SU-DHL-6 (cell line): ENCODE results near the gene RGS6.

Experiments
- H2AFZ ChIP-seq: fragments of 200-600 bp; sonication (generic); 2 replicates; pipeline ENCODE4 v1.6.1; 2014; ENCODE audit warnings: low read depth, mild to moderate bottlenecking, moderate library complexity, mixed read lengths, antibody characterized with exemption, low read length; ENCODE audit not compliant: severe bottlenecking
- H3F3A ChIP-seq: fragments of 200-600 bp; shearing (Covaris generic); 2 replicates; pipeline ENCODE4 v1.6.0; 2016; ENCODE audit warnings: antibody characterized with exemption, mild to moderate bottlenecking; ENCODE audit not compliant: insufficient read depth
- H3K27ac ChIP-seq: fragments of 200-600 bp; sonication (generic); 2 replicates; pipeline ENCODE4 v1.5.1; 2016; ENCODE audit warnings: low read depth, mild to moderate bottlenecking, low read length, moderate library complexity, mixed read lengths
- H3K27me3 ChIP-seq: fragments of 200-600 bp; sonication (generic), shearing (Covaris generic); 2 replicates; pipeline ENCODE4 v1.6.0; 2014; ENCODE audit warnings: mild to moderate bottlenecking, low read length
- H3K36me3 ChIP-seq: fragments of 200-600 bp; sonication (generic); 2 replicates; pipeline ENCODE4 v1.6.1; 2014; ENCODE audit warnings: mild to moderate bottlenecking, low read length, mixed read lengths
- H3K4me2 ChIP-seq: fragments of 300-600, 200-600 bp; shearing (Covaris generic), sonication (generic); 2 replicates; pipeline ENCODE4 v1.6.0; 2014; ENCODE audit warnings: low read length, low read depth, mild to moderate bottlenecking; ENCODE audit not compliant: poor library complexity, severe bottlenecking
- H3K4me3 ChIP-seq: fragments of 200-600 bp; sonication (generic); 2 replicates; pipeline ENCODE4 v1.5.1; 2014; ENCODE audit warnings: antibody characterized with exemption, low read length, mild to moderate bottlenecking, mixed read lengths; ENCODE audit not compliant: insufficient read depth, poor library complexity, severe bottlenecking
- H3K79me2 ChIP-seq: fragments of 200-600 bp; sonication (generic); 2 replicates; pipeline ENCODE4 v1.6.1; 2014; ENCODE audit warnings: mild to moderate bottlenecking, low read length, moderate library complexity; ENCODE audit not compliant: insufficient read depth
- H3K9ac ChIP-seq: fragments of 200-600 bp; sonication (generic); 2 replicates; pipeline ENCODE4 v1.7.0; 2014; ENCODE audit warnings: mild to moderate bottlenecking, low read length
- H3K9me2 ChIP-seq: fragments of 200-600 bp; sonication (generic); replicated peaks from 2 replicates; pipeline ENCODE4 v1.6.1; 2014; ENCODE audit warnings: low read length; ENCODE audit not compliant: insufficient read depth
- H3K9me3 ChIP-seq: fragments of 200-600 bp; sonication (generic); 2 replicates; pipeline ENCODE4 v1.6.1; 2014; ENCODE audit warnings: low read length, mixed read lengths; ENCODE audit not compliant: insufficient read depth
- H4K20me1 ChIP-seq: fragments of 200-600 bp; sonication (generic); 2 replicates; pipeline ENCODE4 v1.6.1; 2014; ENCODE audit warnings: low read depth, mild to moderate bottlenecking, antibody characterized with exemption, low read length, moderate library complexity, mixed read lengths
- EZH2phosphoT487 ChIP-seq: fragments of 200-600 bp; sonication (generic), shearing (Covaris generic); conservative IDR thresholded peaks from 2 replicates; pipeline ENCODE4 v1.6.1; 2018; ENCODE audit warnings: mild to moderate bottlenecking, antibody characterized with exemption, low read length, moderate library complexity, mixed read lengths
- TF ChIP-seq, protein P1 (sequence below): fragments of 200-600 bp; sonication (generic); IDR thresholded peaks from one replicate; pipeline ENCODE4 v1.5.1; 2017; ENCODE audit warnings: antibody characterized with exemption, mild to moderate bottlenecking, low read length, moderate library complexity; ENCODE audit not compliant: insufficient read depth, poor library complexity, severe bottlenecking

RGS6 gene

DNA sequence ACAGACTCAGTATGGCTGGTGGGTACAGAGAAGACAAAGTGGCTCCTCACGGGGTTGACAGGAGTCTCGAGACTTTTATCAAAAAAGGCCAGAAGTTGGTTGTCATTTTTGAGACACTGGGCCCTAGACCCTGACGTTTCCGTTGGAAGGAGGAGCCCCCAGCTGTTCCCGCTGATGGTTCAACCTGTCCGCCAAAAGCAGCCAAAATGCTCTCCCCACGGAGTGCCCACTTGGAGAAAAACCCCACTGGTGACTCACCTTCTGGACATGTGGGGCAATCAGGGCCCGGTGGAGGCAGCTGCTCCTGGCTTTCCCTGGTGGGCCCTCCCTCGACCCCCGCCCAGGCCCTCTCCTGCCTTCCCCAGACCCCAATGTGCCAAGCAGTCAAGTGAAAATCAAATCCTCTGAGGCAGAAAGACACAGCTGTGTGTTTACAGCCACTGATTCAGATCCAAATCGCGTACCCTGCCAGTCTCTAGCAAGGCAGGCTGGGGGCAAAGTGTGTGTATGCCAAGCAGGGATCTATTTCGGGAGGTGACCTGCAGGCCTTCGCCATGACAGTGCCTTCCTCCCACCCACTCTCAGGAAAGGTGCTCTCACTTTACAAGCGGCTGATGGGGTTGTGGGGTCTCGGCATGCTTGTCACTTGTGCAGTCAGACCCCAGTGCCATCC, 614.3 kb downstream of the RGS6 start:
- no peaks in the 10 kb centered on the region for H3K36me3 ChIP-seq
- H3K27me3 ChIP-seq = no peaks in the 10 kb centered on the region
- no peaks in the 10 kb centered on the region for H3K9me3 ChIP-seq
- H3F3A ChIP-seq = no peaks in the 10 kb centered on the region
- no peaks in the 10 kb centered on the region for H3K9me2 ChIP-seq
- H3K9ac ChIP-seq = no peak overlapping the region
- no peaks in the 10 kb centered on the region for H3K79me2 ChIP-seq
- H2AFZ ChIP-seq = no peak overlapping the region
- no peaks in the 10 kb centered on the region for H4K20me1 ChIP-seq
- no peak for TF ChIP-seq EZH2phosphoT487
- TF ChIP-seq, protein P1, sequence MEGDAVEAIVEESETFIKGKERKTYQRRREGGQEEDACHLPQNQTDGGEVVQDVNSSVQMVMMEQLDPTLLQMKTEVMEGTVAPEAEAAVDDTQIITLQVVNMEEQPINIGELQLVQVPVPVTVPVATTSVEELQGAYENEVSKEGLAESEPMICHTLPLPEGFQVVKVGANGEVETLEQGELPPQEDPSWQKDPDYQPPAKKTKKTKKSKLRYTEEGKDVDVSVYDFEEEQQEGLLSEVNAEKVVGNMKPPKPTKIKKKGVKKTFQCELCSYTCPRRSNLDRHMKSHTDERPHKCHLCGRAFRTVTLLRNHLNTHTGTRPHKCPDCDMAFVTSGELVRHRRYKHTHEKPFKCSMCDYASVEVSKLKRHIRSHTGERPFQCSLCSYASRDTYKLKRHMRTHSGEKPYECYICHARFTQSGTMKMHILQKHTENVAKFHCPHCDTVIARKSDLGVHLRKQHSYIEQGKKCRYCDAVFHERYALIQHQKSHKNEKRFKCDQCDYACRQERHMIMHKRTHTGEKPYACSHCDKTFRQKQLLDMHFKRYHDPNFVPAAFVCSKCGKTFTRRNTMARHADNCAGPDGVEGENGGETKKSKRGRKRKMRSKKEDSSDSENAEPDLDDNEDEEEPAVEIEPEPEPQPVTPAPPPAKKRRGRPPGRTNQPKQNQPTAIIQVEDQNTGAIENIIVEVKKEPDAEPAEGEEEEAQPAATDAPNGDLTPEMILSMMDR = no peak
- no peak overlapping the region for H3K27ac ChIP-seq
- H3K4me3 ChIP-seq = no peak overlapping the region
- H3K4me2 ChIP-seq = no peak overlapping the region

DNA sequence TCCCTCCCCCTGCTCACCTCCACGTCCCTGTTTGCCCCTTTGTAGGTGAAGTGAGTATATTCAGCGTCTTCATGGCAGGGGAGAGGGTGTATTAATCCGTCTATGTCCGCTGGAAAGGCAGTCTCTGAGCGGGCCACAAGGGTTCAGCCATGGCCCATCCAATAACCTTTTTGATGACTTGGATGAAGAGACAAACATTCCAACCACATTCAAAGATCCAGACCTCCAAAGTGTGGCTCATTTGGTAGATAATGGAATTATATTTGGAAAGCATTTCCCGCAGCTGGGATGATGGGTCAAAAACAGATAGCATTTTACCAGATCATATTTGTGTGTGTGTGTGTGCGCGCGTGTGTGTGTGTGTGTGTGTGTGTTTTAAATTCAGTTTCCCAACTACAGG, 615.8 kb downstream of the RGS6 start:
- no peak overlapping the region for H3K27ac ChIP-seq
- H3K4me3 ChIP-seq = no peak overlapping the region
- TF ChIP-seq, protein P1 = no peak
- TF ChIP-seq EZH2phosphoT487 = no peak
- no peak overlapping the region for H3K4me2 ChIP-seq
- H3K9me3 ChIP-seq = no peaks in the 10 kb centered on the region
- H4K20me1 ChIP-seq = no peaks in the 10 kb centered on the region
- no peak overlapping the region for H2AFZ ChIP-seq
- H3K9me2 ChIP-seq = no peaks in the 10 kb centered on the region
- H3K9ac ChIP-seq = no peak overlapping the region
- no peaks in the 10 kb centered on the region for H3K27me3 ChIP-seq
- H3K36me3 ChIP-seq = no peaks in the 10 kb centered on the region
- no peaks in the 10 kb centered on the region for H3K79me2 ChIP-seq
- no peaks in the 10 kb centered on the region for H3F3A ChIP-seq

- TF ChIP-seq EZH2phosphoT487 = no peak
- TF ChIP-seq, protein P1 = no peak
- Histone ChIP-seq H3F3A (no peaks in the 10 kb centered on the region), H3K4me3 (no peak overlapping the region), H2AFZ (no peak overlapping the region), H3K9me3 (no peaks in the 10 kb centered on the region), H4K20me1 (no peaks in the 10 kb centered on the region), H3K27me3 (no peaks in the 10 kb centered on the region), H3K9me2 (no peaks in the 10 kb centered on the region), H3K27ac (no peak overlapping the region), H3K9ac (no peak overlapping the region), H3K79me2 (no peaks in the 10 kb centered on the region), H3K36me3 (no peaks in the 10 kb centered on the region), H3K4me2 (no peak overlapping the region)
These were observed 616.8 kb downstream of the RGS6 start for GRCh38 chr14:72549026-72549425.
